Measurements from ENCODE around the gene TLK2.

Gene TLK2

GRCh38 chr17:62649570-62649969, 170.9 kb downstream of the TLK2 start:
- Histone ChIP-seq H3K36me3 (ENCODE audit: insufficient read depth, low read length) (no peaks in the 10 kb centered on the region), H2AFZ (ENCODE audit: low read depth, low read length) (no peak overlapping the region), H3K4me1 (ENCODE audit: insufficient read depth, low read length) (peaks cover 17% of the 10 kb centered on the region), H4K20me1 (ENCODE audit: insufficient read depth, low read length) (no peaks in the 10 kb centered on the region), H3K4me3 (ENCODE audit: low read depth in 1 of 2, low read length in 2 of 2) (no peak overlapping the region), H3K9ac (ENCODE audit: low read depth, low read length) (no peak overlapping the region), H3K4me2 (ENCODE audit: insufficient read depth, low read length) (no peak overlapping the region), H3K79me2 (ENCODE audit: insufficient read depth, low read length) (no peaks in the 10 kb centered on the region), H3K27ac (ENCODE audit: low read length) (no peak overlapping the region), H3K9me3 (ENCODE audit: insufficient read depth, low read length, severe bottlenecking) (no peaks in the 10 kb centered on the region), H3K27me3 (ENCODE audit: insufficient read depth, low read length, poor library complexity) (no peaks in the 10 kb centered on the region)
- DNase-seq (no peak), ATAC-seq (ENCODE audit: insufficient read depth, low read depth) (no peak)
- TF ChIP-seq EZH2 (IDR thresholded peaks at IDR 0.05; ENCODE audit: borderline replicate concordance, low read depth, low read length, severe bottlenecking) (no peak), CTCF (IDR thresholded peaks at IDR 0.05; ENCODE audit: borderline replicate concordance, extremely low read depth, low read length, poor library complexity, severe bottlenecking) (no peak)

- Histone ChIP-seq H3K79me2 (ENCODE audit: insufficient read depth, low read length) (no peaks in the 10 kb centered on the region), H3K4me1 (ENCODE audit: insufficient read depth, low read length) (peaks cover 17% of the 10 kb centered on the region), H3K36me3 (ENCODE audit: insufficient read depth, low read length) (no peaks in the 10 kb centered on the region), H3K4me3 (ENCODE audit: low read depth in 1 of 2, low read length in 2 of 2) (no peak overlapping the region), H3K27me3 (ENCODE audit: insufficient read depth, low read length, poor library complexity) (no peaks in the 10 kb centered on the region), H3K9me3 (ENCODE audit: insufficient read depth, low read length, severe bottlenecking) (no peaks in the 10 kb centered on the region), H3K9ac (ENCODE audit: low read depth, low read length) (no peak overlapping the region), H2AFZ (ENCODE audit: low read depth, low read length) (no peak overlapping the region), H3K27ac (ENCODE audit: low read length) (no peak overlapping the region), H3K4me2 (ENCODE audit: insufficient read depth, low read length) (no peak overlapping the region), H4K20me1 (ENCODE audit: insufficient read depth, low read length) (no peaks in the 10 kb centered on the region)
- no peak for DNase-seq
- TF ChIP-seq EZH2 (IDR thresholded peaks at IDR 0.05; ENCODE audit: borderline replicate concordance, low read depth, low read length, severe bottlenecking) (no peak), CTCF (IDR thresholded peaks at IDR 0.05; ENCODE audit: borderline replicate concordance, extremely low read depth, low read length, poor library complexity, severe bottlenecking) (no peak)
- ATAC-seq (ENCODE audit: insufficient read depth, low read depth): no peak
Measured at GRCh38 chr17:62650587-62650986, 172.0 kb downstream of the TLK2 start.

GRCh38 chr17:62652251-62653001, 173.8 kb downstream of the TLK2 start:
- Histone ChIP-seq H3K27me3 (ENCODE audit: insufficient read depth, low read length, poor library complexity) (no peaks in the 10 kb centered on the region), H2AFZ (ENCODE audit: low read depth, low read length) (peak overlapping the region; percentile 82)
- peak; percentile 50 for DNase-seq

More at GRCh38 chr17:62652251-62653001, 173.8 kb downstream of the TLK2 start:
- peaks cover 17% of the 10 kb centered on the region for H3K4me1 ChIP-seq (ENCODE audit: insufficient read depth, low read length)
- H3K4me2 ChIP-seq (ENCODE audit: insufficient read depth, low read length): peak overlapping the region; percentile 79
- no peaks in the 10 kb centered on the region for H3K36me3 ChIP-seq (ENCODE audit: insufficient read depth, low read length)
- no peaks in the 10 kb centered on the region for H3K79me2 ChIP-seq (ENCODE audit: insufficient read depth, low read length)
- no peaks in the 10 kb centered on the region for H3K9me3 ChIP-seq (ENCODE audit: insufficient read depth, low read length, severe bottlenecking)
- no peaks in the 10 kb centered on the region for H4K20me1 ChIP-seq (ENCODE audit: insufficient read depth, low read length)
- peak overlapping the region; percentile 32; the same call in 1 of the 2 replicates for H3K27ac ChIP-seq (ENCODE audit: low read length)
- no peak for TF ChIP-seq EZH2 (IDR thresholded peaks at IDR 0.05; ENCODE audit: borderline replicate concordance, low read depth, low read length, severe bottlenecking)
- no peak for TF ChIP-seq CTCF (IDR thresholded peaks at IDR 0.05; ENCODE audit: borderline replicate concordance, extremely low read depth, low read length, poor library complexity, severe bottlenecking)
- H3K4me3 ChIP-seq (ENCODE audit: low read depth in 1 of 2, low read length in 2 of 2): peak overlapping the region in 1 of 2 experiments; percentile 48; a peak in 3 of 4 replicates
- ATAC-seq (ENCODE audit: insufficient read depth, low read depth): peak; percentile 10; the same call in 2 of the 3 replicates
- H3K9ac ChIP-seq (ENCODE audit: low read depth, low read length): peak overlapping the region; percentile 55
